ENCODE results near the gene GRIPAP1. TPM values are rescaled to one million over a fixed set of nuclear protein-coding genes. Genes with fewer than 3 reads are reported as not detected.

GRIPAP1 gene
- total RNA-seq, 5 donors from 2014 or later (not counting 1 experiment from before 2014, with no cell fraction given), result 85.2 to 123 (median 104) TPM

DNA sequence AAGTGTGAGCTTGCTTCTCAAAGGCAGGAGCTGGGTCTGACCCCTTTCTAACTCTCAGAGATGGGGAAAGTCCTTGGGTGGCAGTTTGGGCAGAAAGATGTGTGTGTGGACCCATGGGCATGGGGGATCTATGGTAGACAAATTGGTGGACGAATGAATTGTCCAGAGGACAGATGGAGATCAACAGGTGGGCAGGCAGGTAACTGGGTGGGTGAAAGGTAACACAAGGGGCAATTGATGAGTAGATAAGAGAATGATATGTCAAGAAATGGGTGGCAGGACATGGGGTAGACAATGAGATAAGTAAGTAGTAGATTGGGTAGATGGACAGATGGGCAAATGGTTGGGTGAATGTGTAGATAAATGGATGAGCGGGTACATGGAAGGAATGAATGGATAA lies 27.5 kb downstream of the GRIPAP1 start:
- Mint-ChIP-seq H3K4me1 (peaks cover 6 to 22% (median 18%) of the 10 kb centered on the region in 3 donors), H3K36me3 (peaks cover 26% of the 10 kb centered on the region), H3K4me3 (no peak overlapping the region), H3K27me3 (peaks cover 0 to 20% of the 10 kb centered on the region in 2 donors), H3K27ac (no peak overlapping the region), H3K9me3 (no peaks in the 10 kb centered on the region)
- ChIA-PET CTCF (interaction anchor here in 1 of 2 donors (0.6 kb wide), 1 partner anchor 217 kb away, joined by 9 read pairs; no protein-coding TSS in a partner anchor), POLR2A (no interaction called here)
- H3K9me3 ChIP-seq, result no peaks in the 10 kb centered on the region
- H3K27ac ChIP-seq (ENCODE audit: low read length), result no peak overlapping the region
- H3K4me1 ChIP-seq (ENCODE audit: control insufficient read depth in 1 of 2, extremely low read depth in 1 of 2, insufficient read depth in 2 of 2, low read length in 2 of 2), result peaks cover 2 to 16% of the 10 kb centered on the region in 2 experiments
- no peak overlapping the region for H3K4me3 ChIP-seq (ENCODE audit: control insufficient read depth in 1 of 2, extremely low read depth in 1 of 2, low read length in 1 of 2)
- peaks cover 0 to 28% of the 10 kb centered on the region in 2 donors for H3K36me3 ChIP-seq (ENCODE audit: control insufficient read depth in 2 of 2, extremely low read depth in 1 of 2, insufficient read depth in 1 of 2, low read length in 1 of 2)
- H3K27me3 ChIP-seq (replicated peaks in 1 of 2; ENCODE audit: control insufficient read depth in 2 of 2, extremely low read depth in 1 of 2, insufficient read depth in 2 of 2, low read length in 1 of 2), result peaks cover 0 to 8% of the 10 kb centered on the region in 2 experiments
- DNase-seq (no peak), ATAC-seq (replicated peaks in 1 of 4) (no peak)
- 50% methylated on average over 2 of the region's 2 CpGs for WGBS (ENCODE audit: insufficient coverage)

DNA sequence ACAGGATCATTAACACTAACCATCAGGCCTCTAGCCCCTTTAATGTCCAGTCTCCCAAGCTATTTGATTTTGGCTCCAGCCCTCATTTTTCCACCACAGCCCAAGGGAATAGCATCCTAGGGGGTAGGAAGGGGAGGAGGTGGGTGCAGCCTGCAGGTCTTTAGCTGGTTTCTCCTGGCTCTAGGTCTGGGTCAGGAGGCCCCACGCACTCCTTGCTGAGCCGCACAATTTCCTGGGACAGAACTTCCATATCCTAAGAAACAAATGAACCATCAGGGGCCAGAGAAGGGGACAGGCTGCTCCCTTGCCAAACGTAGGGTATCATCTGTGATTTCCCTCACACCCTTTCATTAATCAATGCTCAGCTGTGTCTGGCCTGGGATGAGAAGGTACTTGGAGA lies 28.0 kb downstream of the GRIPAP1 start:
- H3K27me3 ChIP-seq (replicated peaks in 1 of 2; ENCODE audit: control insufficient read depth in 2 of 2, extremely low read depth in 1 of 2, insufficient read depth in 2 of 2, low read length in 1 of 2), result peaks cover 0 to 8% of the 10 kb centered on the region in 2 experiments
- no peaks in the 10 kb centered on the region for H3K9me3 ChIP-seq
- peaks cover 0 to 20% of the 10 kb centered on the region in 2 donors for H3K27me3 Mint-ChIP-seq
- peaks cover 6 to 22% (median 18%) of the 10 kb centered on the region in 3 donors for H3K4me1 Mint-ChIP-seq
- ChIA-PET POLR2A (no interaction called here), CTCF (interaction anchor here in 1 of 2 donors (0.6 kb wide), 1 partner anchor 301 kb away, joined by 3 read pairs; no protein-coding TSS in a partner anchor)
- no peak overlapping the region for H3K27ac Mint-ChIP-seq
- no peaks in the 10 kb centered on the region for H3K9me3 Mint-ChIP-seq
- no peak overlapping the region for H3K4me3 Mint-ChIP-seq
- H3K4me1 ChIP-seq (ENCODE audit: control insufficient read depth in 1 of 2, extremely low read depth in 1 of 2, insufficient read depth in 2 of 2, low read length in 2 of 2), result peaks cover 2 to 16% of the 10 kb centered on the region in 2 experiments
- WGBS (ENCODE audit: insufficient coverage), result no CpG with 5 or more reads among the region's 3 CpGs
- no peak overlapping the region for H3K27ac ChIP-seq (ENCODE audit: low read length)
- no peak overlapping the region for H3K4me3 ChIP-seq (ENCODE audit: control insufficient read depth in 1 of 2, extremely low read depth in 1 of 2, low read length in 1 of 2)
- peaks cover 26% of the 10 kb centered on the region for H3K36me3 Mint-ChIP-seq
- peaks cover 0 to 28% of the 10 kb centered on the region in 2 donors for H3K36me3 ChIP-seq (ENCODE audit: control insufficient read depth in 2 of 2, extremely low read depth in 1 of 2, insufficient read depth in 1 of 2, low read length in 1 of 2)
- DNase-seq (no peak), ATAC-seq (replicated peaks in 1 of 4) (no peak)

- Mint-ChIP-seq H3K27ac (no peak overlapping the region), H3K36me3 (peaks cover 14% of the 10 kb centered on the region), H3K9me3 (no peaks in the 10 kb centered on the region), H3K27me3 (peaks cover 0 to 11% of the 10 kb centered on the region in 2 donors), H3K4me3 (peak overlapping the region; percentile 28 to 58 (median 57)), H3K4me1 (peaks cover 6 to 22% (median 18%) of the 10 kb centered on the region in 3 donors)
- 59% methylated on average over 5 of the region's 13 CpGs for WGBS (ENCODE audit: insufficient coverage)
- POLR2A ChIA-PET, result interaction anchor here in 1 of 2 donors (1.0 kb wide), 1 partner anchor 14 kb away, joined by 3 read pairs; no protein-coding TSS in a partner anchor
- DNase-seq (peak in 19 of 35 experiments; percentile 1 to 52 (median 19)), ATAC-seq (replicated peaks in 1 of 4) (peak; percentile 46 to 58 (median 48))
- CTCF ChIA-PET, result interaction anchor here in 1 of 2 donors (0.7 kb wide), 1 partner anchor 71 kb away, joined by 4 read pairs; no protein-coding TSS in a partner anchor
- no peak overlapping the region for H3K27ac ChIP-seq (ENCODE audit: low read length)
- peaks cover 2 to 16% of the 10 kb centered on the region in 2 experiments for H3K4me1 ChIP-seq (ENCODE audit: control insufficient read depth in 1 of 2, extremely low read depth in 1 of 2, insufficient read depth in 2 of 2, low read length in 2 of 2)
- H3K9me3 ChIP-seq, result no peaks in the 10 kb centered on the region
- H3K36me3 ChIP-seq (ENCODE audit: control insufficient read depth in 2 of 2, extremely low read depth in 1 of 2, insufficient read depth in 1 of 2, low read length in 1 of 2), result peaks cover 0 to 20% of the 10 kb centered on the region in 2 donors
- H3K27me3 ChIP-seq (replicated peaks in 1 of 2; ENCODE audit: control insufficient read depth in 2 of 2, extremely low read depth in 1 of 2, insufficient read depth in 2 of 2, low read length in 1 of 2), result peaks cover 0 to 8% of the 10 kb centered on the region in 2 experiments
- H3K4me3 ChIP-seq (ENCODE audit: control insufficient read depth in 1 of 2, extremely low read depth in 1 of 2, low read length in 1 of 2), result peak overlapping the region; percentile 27 to 53
Measured at GRCh38 chrX:48972220-48973164, 29.6 kb downstream of the GRIPAP1 start.

GRCh38 chrX:48971249-48972219 lies 30.5 kb downstream of the GRIPAP1 start, which contains the start of gene KCND1:
KCND1 (minus strand) TSS chrX:48971844; CDS start chrX:48970271, 1,573 bp downstream.
- peaks cover 0 to 8% of the 10 kb centered on the region in 2 experiments for H3K27me3 ChIP-seq (replicated peaks in 1 of 2; ENCODE audit: control insufficient read depth in 2 of 2, extremely low read depth in 1 of 2, insufficient read depth in 2 of 2, low read length in 1 of 2)
- no peaks in the 10 kb centered on the region for H3K9me3 ChIP-seq
- POLR2A ChIA-PET, result interaction anchor here in 1 of 2 donors (0.7 kb wide), 1 partner anchor 15 kb away, joined by 3 read pairs; the partner anchor contains the start of gene OTUD5
- CTCF ChIA-PET, result no interaction called here
- H3K27ac Mint-ChIP-seq, result peak within 1 kb of the TSS in 1 of 2 donors; percentile 57
- ATAC-seq (replicated peaks in 1 of 4), result peak; percentile 33 to 47 (median 36)
- no peak within 1 kb of the TSS for H3K27ac ChIP-seq (ENCODE audit: low read length)
- peaks cover 0 to 20% of the 10 kb centered on the region in 2 donors for H3K36me3 ChIP-seq (ENCODE audit: control insufficient read depth in 2 of 2, extremely low read depth in 1 of 2, insufficient read depth in 1 of 2, low read length in 1 of 2)
- 0% methylated on average over 3 of the region's 28 CpGs for WGBS (ENCODE audit: insufficient coverage)
- DNase-seq, result no peak
- H3K36me3 Mint-ChIP-seq, result peaks cover 14% of the 10 kb centered on the region
- peaks cover 2 to 16% of the 10 kb centered on the region in 2 experiments for H3K4me1 ChIP-seq (ENCODE audit: control insufficient read depth in 1 of 2, extremely low read depth in 1 of 2, insufficient read depth in 2 of 2, low read length in 2 of 2)
- H3K27me3 Mint-ChIP-seq, result peaks cover 0 to 11% of the 10 kb centered on the region in 2 donors
- H3K4me3 ChIP-seq (ENCODE audit: control insufficient read depth in 1 of 2, extremely low read depth in 1 of 2, low read length in 1 of 2), result peak within 1 kb of the TSS; percentile 27 to 53
- H3K4me1 Mint-ChIP-seq, result peaks cover 6 to 22% (median 18%) of the 10 kb centered on the region in 3 donors
- no peaks in the 10 kb centered on the region for H3K9me3 Mint-ChIP-seq
- H3K4me3 Mint-ChIP-seq, result peak within 1 kb of the TSS; percentile 28 to 58 (median 57)

- 100% methylated on average over 12 of the region's 28 CpGs for WGBS (ENCODE audit: insufficient coverage)
- no peaks in the 10 kb centered on the region for H3K9me3 Mint-ChIP-seq
- Histone ChIP-seq H3K4me3 (ENCODE audit: control insufficient read depth in 1 of 2, extremely low read depth in 1 of 2, low read length in 1 of 2) (no peak overlapping the region), H3K4me1 (ENCODE audit: control insufficient read depth in 1 of 2, extremely low read depth in 1 of 2, insufficient read depth in 2 of 2, low read length in 2 of 2) (peaks cover 2 to 16% of the 10 kb centered on the region in 2 experiments), H3K27me3 (replicated peaks in 1 of 2; ENCODE audit: control insufficient read depth in 2 of 2, extremely low read depth in 1 of 2, insufficient read depth in 2 of 2, low read length in 1 of 2) (peaks cover 0 to 8% of the 10 kb centered on the region in 2 experiments), H3K36me3 (ENCODE audit: control insufficient read depth in 2 of 2, extremely low read depth in 1 of 2, insufficient read depth in 1 of 2, low read length in 1 of 2) (peaks cover 0 to 4% of the 10 kb centered on the region in 2 donors), H3K27ac (ENCODE audit: low read length) (no peak overlapping the region), H3K9me3 (no peaks in the 10 kb centered on the region)
- no peak overlapping the region for H3K27ac Mint-ChIP-seq
- H3K4me1 Mint-ChIP-seq, result peaks cover 6 to 22% (median 18%) of the 10 kb centered on the region in 3 donors
- ChIA-PET POLR2A (no interaction called here), CTCF (no interaction called here)
- H3K36me3 Mint-ChIP-seq, result peaks cover 4% of the 10 kb centered on the region
- ATAC-seq (replicated peaks in 1 of 4) (no peak), DNase-seq (no peak)
- no peak overlapping the region for H3K4me3 Mint-ChIP-seq
- H3K27me3 Mint-ChIP-seq, result peaks cover 0 to 8% of the 10 kb centered on the region in 2 donors
Measured at GRCh38 chrX:48969471-48969870, 32.6 kb downstream of the GRIPAP1 start.

All from T-cell (primary cell).